Epithelial cell of proximal tubule (primary cell): ENCODE data around the gene ATP10B. TPM values are rescaled to one million over a fixed set of nuclear protein-coding genes. Genes with fewer than 3 reads are reported as not detected.
"Not testable (repeated sequence)": the region's sequence is repeated elsewhere in the genome, so short reads cannot be mapped to it uniquely, and the experiment has no call there.

ENCODE experiments used
- DNase-seq: peaks from one replicate; pipeline ENCODE4 v3.0.0-alpha.2; 2011; ENCODE audit warnings: low read depth
- H3K4me3 ChIP-seq: 2 replicates; pipeline ENCODE4 v1.5.1; 2011; ENCODE audit warnings: low read depth, mild to moderate bottlenecking, low read length
- CTCF ChIP-seq: conservative IDR thresholded peaks from 2 replicates; pipeline ENCODE4 v1.5.1; 2012; ENCODE audit warnings: low read depth, mild to moderate bottlenecking, low read length
- total RNA-seq: library from RNA; depleted of rRNA; stranded (reverse); fragments of >200 nt; gene quantifications from 2 replicates; pipeline ENCODE4 v1.2.3, GENCODE V29; 2015

The ATP10B gene
- total RNA-seq, 1 donor from 2014 or later, result 0.06 TPM

- DNase-seq, result no peak
- H3K4me3 ChIP-seq, result no peak overlapping the region
- TF ChIP-seq CTCF, result no peak
These were observed 27.6 kb downstream of the ATP10B start for GRCh38 chr5:160824301-160825001.

DNA sequence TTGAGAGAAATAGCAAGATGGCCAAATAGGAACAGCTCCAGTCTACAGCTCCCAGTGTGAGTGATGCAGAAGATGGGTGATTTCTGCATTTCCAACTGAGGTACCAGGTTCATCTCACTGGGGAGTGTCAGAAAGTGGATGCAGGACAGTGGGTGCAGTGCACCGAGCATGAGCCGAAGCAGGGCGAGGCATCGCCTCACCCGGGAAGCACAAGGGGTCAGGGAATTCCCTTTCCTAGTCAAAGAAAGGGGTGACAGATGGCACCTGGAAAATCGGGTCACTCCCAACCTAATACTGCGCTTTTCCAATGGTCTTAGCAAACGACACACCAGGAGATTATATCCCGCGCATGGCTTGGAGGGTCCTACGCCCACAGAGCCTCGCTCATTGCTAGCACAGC lies 39.0 kb downstream of the ATP10B start:
- H3K4me3 ChIP-seq, DNase-seq: not testable (repeated sequence)

- H3K4me3 ChIP-seq, result no peak overlapping the region
- no peak for TF ChIP-seq CTCF
- no peak for DNase-seq
These were observed 46.6 kb downstream of the ATP10B start for GRCh38 chr5:160805376-160805775.

- TF ChIP-seq CTCF, result peak; percentile 58
- no peak for DNase-seq
- no peak overlapping the region for H3K4me3 ChIP-seq
These were observed 49.4 kb downstream of the ATP10B start for GRCh38 chr5:160802592-160802991.

DNA sequence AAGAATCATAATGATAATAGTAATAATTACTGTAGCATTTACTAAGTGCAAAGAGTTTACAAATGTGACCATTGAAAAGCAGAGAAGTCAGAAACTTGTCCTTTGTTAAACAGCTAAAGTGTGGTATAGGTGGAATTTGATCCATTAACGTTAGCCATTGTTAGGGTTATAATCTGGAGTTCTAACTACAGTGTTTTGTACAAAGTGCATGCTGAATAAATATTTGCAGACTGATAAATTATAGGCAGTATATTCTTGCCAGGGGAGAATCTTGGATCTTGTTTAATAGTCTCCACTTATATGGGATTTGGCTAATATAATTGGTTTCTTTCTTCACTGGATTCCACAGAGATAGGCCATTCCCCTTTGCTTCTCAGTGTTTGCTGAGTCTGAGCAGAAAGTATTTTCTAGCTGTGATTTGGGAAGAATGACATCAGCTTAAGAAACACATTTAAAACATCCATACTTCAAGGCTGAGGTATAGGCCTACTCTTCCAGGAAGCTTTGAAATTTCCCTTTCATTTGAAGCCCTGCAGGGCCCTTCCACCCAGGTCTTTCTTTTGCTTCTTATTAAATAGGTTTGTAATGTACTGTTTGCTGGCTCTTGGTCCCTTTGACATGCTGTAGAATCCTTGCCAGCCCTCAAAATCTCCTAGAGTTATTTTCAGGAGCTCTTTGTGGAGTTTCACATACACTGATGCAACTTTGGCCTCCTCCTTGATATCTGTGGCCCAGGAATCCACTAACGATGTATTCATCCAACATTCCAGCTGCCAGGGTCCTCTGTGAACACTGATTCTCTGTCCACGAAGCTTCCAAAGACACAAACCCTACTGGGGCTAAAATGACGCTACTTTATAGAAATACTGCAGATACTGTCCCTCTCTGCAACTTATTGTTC lies 51.4 kb downstream of the ATP10B start:
- H3K4me3 ChIP-seq, result no peak overlapping the region
- TF ChIP-seq CTCF, result no peak
- no peak for DNase-seq

- DNase-seq, result no peak
- no peak for TF ChIP-seq CTCF
- no peak overlapping the region for H3K4me3 ChIP-seq
These were observed 52.8 kb downstream of the ATP10B start for GRCh38 chr5:160799184-160799583.

DNA sequence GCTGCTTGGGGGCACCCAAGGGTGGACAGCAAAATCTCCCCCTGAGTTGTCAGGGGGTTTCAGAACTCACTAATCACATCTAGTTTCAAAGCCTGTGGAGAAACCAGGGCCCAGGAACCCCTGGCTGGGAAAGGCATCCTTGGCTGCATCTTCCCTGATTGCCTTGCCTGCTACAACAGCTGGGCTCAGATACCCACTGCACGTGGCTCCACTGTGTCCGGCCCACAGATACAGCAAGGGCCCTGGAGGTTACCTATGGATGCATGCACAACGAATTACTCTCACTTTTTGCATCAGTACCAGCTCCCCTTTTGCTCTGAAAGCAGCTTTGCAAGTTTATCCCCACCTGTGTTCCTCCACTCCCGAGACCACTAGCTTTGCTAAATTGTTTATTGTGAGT lies 55.0 kb downstream of the ATP10B start:
- no peak for DNase-seq
- no peak overlapping the region for H3K4me3 ChIP-seq
- no peak for TF ChIP-seq CTCF
